HCT116 (cell line): ENCODE results near the gene GABBR2. TPM values are rescaled to one million over a fixed set of nuclear protein-coding genes. Genes with fewer than 3 reads are reported as not detected.
"Not testable (repeated sequence)": the region's sequence is repeated elsewhere in the genome, so short reads cannot be mapped to it uniquely, and the experiment has no call there.

Experiments
- ATAC-seq: fragments of 200-7000 bp; cut with Tn5 transposase; 2 replicates; pipeline ENCODE4 v1.9.1; 2020; ENCODE audit warnings: mild to moderate bottlenecking, moderate library complexity
- BruUV-seq: library from RNA; stranded (reverse); fragments of 400-500 nt; replicated peaks from 2 replicates; lab custom pipeline; 2021; lab: Mats Ljungman, UMichigan
- CTCF ChIA-PET: fragments of 300-600 bp; sonication (Branson Sonifier 250); formaldehyde crosslinking; loops from one replicate; lab custom pipeline; 2021; ENCODE audit warnings: antibody characterized with exemption; lab: Charles Lee
- POLR2A ChIA-PET: fragments of 300-600, 350-600 bp; sonication (Branson Sonifier 250); formaldehyde crosslinking; loops from one replicate; lab custom pipeline; 2021; ENCODE audit warnings: antibody characterized with exemption; lab: Charles Lee
- RAD21 ChIA-PET, 2 experiments: fragments of 300-600 bp; sonication (Branson Sonifier 250); formaldehyde crosslinking; loops; one replicate each; lab custom pipeline; 2023; ENCODE audit warnings: low total read pairs in 2 of 2; ENCODE audit not compliant: uncharacterized antibody in 2 of 2, unreplicated experiment in 2 of 2, low non-redundant PET in 1 of 2; lab: Charles Lee
- DNase-seq: peaks from one replicate; pipeline ENCODE4 v3.0.0-alpha.2; 2010; ENCODE audit warnings: low read depth, low spot score
- H2AFZ ChIP-seq: fragments of 200-600 bp; shearing (Covaris generic), sonication (generic); 2 replicates; pipeline ENCODE4 v1.6.1; 2017; ENCODE audit warnings: low read depth, mixed run types, mixed read lengths, antibody characterized with exemption, low read length; ENCODE audit not compliant: poor library complexity, severe bottlenecking
- H3K27ac ChIP-seq: 2 replicates; pipeline ENCODE4 v1.5.1; 2012; ENCODE audit warnings: low read depth, low read length
- H3K27me3 ChIP-seq: fragments of 200-600 bp; sonication (generic); 2 replicates; pipeline ENCODE4 v1.6.1; 2016; ENCODE audit warnings: mixed run types, low read length, mixed read lengths; ENCODE audit not compliant: insufficient read depth
- H3K36me3 ChIP-seq, 2 experiments: fragments of 200-500 bp in 1 of 2; fragments of 200-600 bp in 1 of 2; sonication (Bioruptor generic) in 1 of 2; sonication (generic) in 1 of 2; 2 replicates each; pipeline versions ENCODE4 v1.5.1 to v1.6.1; 2014 to 2016; ENCODE audit warnings: low read length in 2 of 2, inconsistent platforms in 1 of 2, mixed read lengths in 1 of 2, mixed run types in 1 of 2; ENCODE audit not compliant: insufficient read depth in 2 of 2, control insufficient read depth in 1 of 2
- H3K4me1 ChIP-seq, 2 experiments: fragments of 200-600 bp in 1 of 2; sonication (generic) in 1 of 2; 2 replicates each; pipeline versions ENCODE4 v1.5.1 to v1.6.1; 2012 to 2017; ENCODE audit warnings: low read length in 2 of 2, inconsistent platforms in 1 of 2, mild to moderate bottlenecking in 1 of 2, mixed read lengths in 1 of 2, mixed run types in 1 of 2, moderate library complexity in 1 of 2; ENCODE audit not compliant: insufficient read depth in 2 of 2, control insufficient read depth in 1 of 2
- H3K4me2 ChIP-seq: fragments of 200-600 bp; sonication (generic); 2 replicates; pipeline ENCODE4 v1.6.1; 2017; ENCODE audit warnings: mixed run types, low read length, mixed read lengths
- H3K4me3 ChIP-seq, 2 experiments: fragments of 200-600 bp in 1 of 2; sonication (generic) in 1 of 2; replicated peaks in 1 of 2; 2 replicates each; pipeline ENCODE4 v1.5.1; 2011 to 2016; ENCODE audit warnings: low read length in 2 of 2, control low read depth in 1 of 2, low read depth in 1 of 2, mild to moderate bottlenecking in 1 of 2, mixed read lengths in 1 of 2, mixed run types in 1 of 2
- H3K79me2 ChIP-seq: fragments of 200-600 bp; sonication (generic); 2 replicates; pipeline ENCODE4 v1.6.1; 2017; ENCODE audit warnings: mild to moderate bottlenecking, mixed run types, low read length, moderate library complexity, mixed read lengths; ENCODE audit not compliant: insufficient read depth
- H3K9ac ChIP-seq: fragments of 200-600 bp; sonication (generic); 2 replicates; pipeline ENCODE4 v1.6.1; 2016; ENCODE audit warnings: low read length, mixed read lengths
- H3K9me2 ChIP-seq: fragments of 200-600 bp; sonication (generic), shearing (Covaris generic); 2 replicates; pipeline ENCODE4 v1.6.1; 2017; ENCODE audit warnings: mixed run types, mild to moderate bottlenecking, moderate library complexity; ENCODE audit not compliant: insufficient read depth
- H3K9me3 ChIP-seq, 2 experiments: fragments of 200-500 bp in 1 of 2; fragments of 200-600 bp in 1 of 2; sonication (Bioruptor generic) in 1 of 2; sonication (generic) in 1 of 2; 2 replicates each; pipeline ENCODE4 v1.6.1; 2014 to 2017; ENCODE audit warnings: low read length in 2 of 2, mixed read lengths in 2 of 2, inconsistent platforms in 1 of 2, low read depth in 1 of 2, mild to moderate bottlenecking in 1 of 2, mixed run types in 1 of 2, moderate library complexity in 1 of 2; ENCODE audit not compliant: control insufficient read depth in 1 of 2, insufficient read depth in 1 of 2
- H4K20me1 ChIP-seq: fragments of 200-600 bp; sonication (generic), shearing (Covaris generic); 2 replicates; pipeline ENCODE4 v1.6.1; 2017; ENCODE audit warnings: mixed run types, mild to moderate bottlenecking, moderate library complexity; ENCODE audit not compliant: insufficient read depth
- intact Hi-C: fragments of 100-400 bp; cut with micrococcal nuclease; formaldehyde crosslinking; loops from 2 replicates; pipeline ENCODE4 v1.10.0; 2022
- total RNA-seq: library from RNA; stranded (reverse); gene quantifications from one replicate; pipeline ENCODE4 v1.2.1, GENCODE V29; 2021; ENCODE audit not compliant: unreplicated experiment
- TF ChIP-seq, protein P1 (sequence below): IDR thresholded peaks from 2 replicates; pipeline ENCODE4 v1.6.1; 2011; ENCODE audit warnings: mild to moderate bottlenecking, low read length, moderate library complexity; ENCODE audit not compliant: insufficient replicate concordance; ENCODE audit errors: extremely low read depth

The GABBR2 gene
- total RNA-seq, 1 experiment from 2014 or later: 0.15 TPM

DNA sequence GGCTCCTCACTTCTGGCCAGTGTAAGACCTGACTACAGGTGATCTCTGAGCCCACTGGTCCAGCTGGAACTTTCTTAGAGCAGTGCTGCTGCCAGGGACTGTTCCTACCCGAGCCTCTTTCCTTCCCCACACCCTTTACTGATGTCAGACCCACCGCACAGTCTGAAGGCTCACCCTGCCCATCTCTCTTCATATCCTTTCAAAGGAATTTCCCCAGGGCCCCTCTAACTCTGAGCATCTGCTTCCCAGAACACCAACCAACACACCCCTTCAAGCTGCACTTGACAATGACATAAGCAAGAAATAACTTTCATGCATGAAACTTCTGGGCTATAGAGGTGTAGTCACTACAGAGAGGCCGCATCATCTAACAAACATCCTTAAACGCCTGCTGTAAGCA, 119.6 kb downstream of the GABBR2 start:
- no peak overlapping the region for H3K27ac ChIP-seq
- TF ChIP-seq, protein P1, sequence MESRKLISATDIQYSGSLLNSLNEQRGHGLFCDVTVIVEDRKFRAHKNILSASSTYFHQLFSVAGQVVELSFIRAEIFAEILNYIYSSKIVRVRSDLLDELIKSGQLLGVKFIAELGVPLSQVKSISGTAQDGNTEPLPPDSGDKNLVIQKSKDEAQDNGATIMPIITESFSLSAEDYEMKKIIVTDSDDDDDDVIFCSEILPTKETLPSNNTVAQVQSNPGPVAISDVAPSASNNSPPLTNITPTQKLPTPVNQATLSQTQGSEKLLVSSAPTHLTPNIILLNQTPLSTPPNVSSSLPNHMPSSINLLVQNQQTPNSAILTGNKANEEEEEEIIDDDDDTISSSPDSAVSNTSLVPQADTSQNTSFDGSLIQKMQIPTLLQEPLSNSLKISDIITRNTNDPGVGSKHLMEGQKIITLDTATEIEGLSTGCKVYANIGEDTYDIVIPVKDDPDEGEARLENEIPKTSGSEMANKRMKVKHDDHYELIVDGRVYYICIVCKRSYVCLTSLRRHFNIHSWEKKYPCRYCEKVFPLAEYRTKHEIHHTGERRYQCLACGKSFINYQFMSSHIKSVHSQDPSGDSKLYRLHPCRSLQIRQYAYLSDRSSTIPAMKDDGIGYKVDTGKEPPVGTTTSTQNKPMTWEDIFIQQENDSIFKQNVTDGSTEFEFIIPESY: no peak
- ChIA-PET POLR2A (no interaction called here), RAD21 (no interaction called here), CTCF (no interaction called here)
- no peak overlapping the region for H3K4me2 ChIP-seq
- intact Hi-C loops: no loop called here
- H2AFZ ChIP-seq: no peak overlapping the region
- no peaks in the 10 kb centered on the region for H3K9me3 ChIP-seq
- H3K4me3 ChIP-seq: no peak overlapping the region
- BruUV-seq: no TSS peak
- DNase-seq (no peak), ATAC-seq (no peak)
- peaks cover 31% of the 10 kb centered on the region for H3K27me3 ChIP-seq
- H3K36me3 ChIP-seq: no peaks in the 10 kb centered on the region
- no peaks in the 10 kb centered on the region for H3K9me2 ChIP-seq
- H3K79me2 ChIP-seq: no peaks in the 10 kb centered on the region
- no peaks in the 10 kb centered on the region for H4K20me1 ChIP-seq
- peaks cover 3% of the 10 kb centered on the region in 2 experiments; a peak in 3 of 4 replicates for H3K4me1 ChIP-seq
- no peak overlapping the region for H3K9ac ChIP-seq

DNA sequence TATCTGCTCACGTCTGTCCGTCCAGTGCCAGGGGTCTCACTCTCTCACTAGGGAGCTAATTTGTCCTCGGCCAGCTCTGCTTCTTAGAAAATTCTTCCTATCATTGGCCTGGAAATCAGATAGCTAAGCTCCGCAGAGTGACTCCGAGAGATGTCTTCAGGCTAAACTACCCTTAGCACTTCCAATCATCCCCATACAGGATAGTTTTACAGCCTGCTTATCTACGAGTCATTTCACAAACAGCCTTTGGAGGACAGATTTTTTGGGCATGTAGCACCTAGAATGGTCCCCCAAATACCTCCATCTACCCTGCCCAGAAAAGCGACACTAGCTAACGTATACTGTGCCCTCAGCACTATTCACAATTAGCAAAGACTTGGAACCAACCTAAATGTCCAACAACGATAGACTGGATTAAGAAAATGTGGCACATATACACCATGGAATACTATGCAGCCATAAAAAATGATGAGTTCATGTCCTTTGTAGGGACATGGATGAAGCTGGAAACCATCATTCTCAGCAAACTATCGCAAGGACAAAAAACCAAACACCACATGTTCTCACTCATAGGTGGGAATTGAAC, 123.8 kb downstream of the GABBR2 start:
- RAD21 ChIA-PET, BruUV-seq: not testable (repeated sequence)

More for the DNA sequence above, 123.8 kb downstream of the GABBR2 start:
- CTCF ChIA-PET, ATAC-seq, H3K36me3 ChIP-seq, H3K9me2 ChIP-seq, H3K9me3 ChIP-seq, H3K4me2 ChIP-seq, H4K20me1 ChIP-seq, H2AFZ ChIP-seq, H3K27ac ChIP-seq, H3K79me2 ChIP-seq, H3K4me3 ChIP-seq, DNase-seq, intact Hi-C loops, POLR2A ChIA-PET, H3K4me1 ChIP-seq, H3K9ac ChIP-seq: not testable (repeated sequence)
- H3K27me3 ChIP-seq: peaks cover 29% of the 10 kb centered on the region
